T-cell (primary cell): Measurements from ENCODE around the gene LMO7. TPM values are rescaled to one million over a fixed set of nuclear protein-coding genes. Genes with fewer than 3 reads are reported as not detected.
"Not testable (repeated sequence)": the region's sequence is repeated elsewhere in the genome, so short reads cannot be mapped to it uniquely, and the experiment has no call there.

Experiments used
- ATAC-seq, 4 experiments: fragments of 200-7000 bp in 3 of 4; fragments of 150-1000 bp in 1 of 4; cut with Tn5 transposase; replicated peaks in 1 of 4; 1 replicate in 3 of 4; 2 replicates in 1 of 4; pipeline ENCODE4 v1.10.0; 2021; ENCODE audit warnings: moderate library complexity in 3 of 4, mild to moderate bottlenecking in 2 of 4, moderate number of reproducible peaks in 1 of 4
- CTCF ChIA-PET, 2 donors: fragments of 300-600 bp; sonication (Branson Sonifier 250); formaldehyde crosslinking; loops; one replicate each; lab custom pipeline; 2022; ENCODE audit warnings: antibody characterized with exemption in 2 of 2; lab: Charles Lee
- POLR2A ChIA-PET, 2 donors: fragments of 300-600 bp; sonication (Branson Sonifier 250); formaldehyde crosslinking; loops; one replicate each; lab custom pipeline; 2022; ENCODE audit warnings: antibody characterized with exemption in 2 of 2; lab: Charles Lee
- DNase-seq, 35 experiments: peaks; one replicate each; pipeline versions ENCODE4 v3.0.0 to v3.0.0-alpha.2; 2013 to 2023
- H3K27ac ChIP-seq: one replicate; pipeline ENCODE4 v1.5.1; 2013; ENCODE audit warnings: low read length
- H3K27me3 ChIP-seq, 2 experiments: replicated peaks in 1 of 2; 1 replicate in 1 of 2; 2 replicates in 1 of 2; pipeline versions ENCODE4 v1.6.1 to v1.7.0; 2013; ENCODE audit warnings: low read length in 1 of 2, mixed read lengths in 1 of 2; ENCODE audit not compliant: control insufficient read depth in 2 of 2, insufficient read depth in 2 of 2; ENCODE audit errors: extremely low read depth in 1 of 2
- H3K36me3 ChIP-seq, 2 donors: 1 replicate in 1 of 2; 2 replicates in 1 of 2; pipeline versions ENCODE4 v1.6.1 to v1.7.0; 2013; ENCODE audit warnings: low read length in 1 of 2; ENCODE audit not compliant: control insufficient read depth in 2 of 2, insufficient read depth in 1 of 2; ENCODE audit errors: extremely low read depth in 1 of 2
- H3K4me1 ChIP-seq, 2 experiments: 1 replicate in 1 of 2; 2 replicates in 1 of 2; pipeline versions ENCODE4 v1.6.1 to v1.7.0; 2013; ENCODE audit warnings: low read length in 2 of 2, mixed read lengths in 1 of 2; ENCODE audit not compliant: insufficient read depth in 2 of 2, control insufficient read depth in 1 of 2; ENCODE audit errors: extremely low read depth in 1 of 2
- H3K4me3 ChIP-seq, 2 donors: 1 replicate in 1 of 2; 2 replicates in 1 of 2; pipeline versions ENCODE4 v1.5.1 to v1.7.0; 2013; ENCODE audit warnings: mild to moderate bottlenecking in 2 of 2, low read length in 1 of 2, moderate library complexity in 1 of 2; ENCODE audit not compliant: control insufficient read depth in 1 of 2; ENCODE audit errors: extremely low read depth in 1 of 2
- H3K9me3 ChIP-seq: 2 replicates; pipeline ENCODE4 v1.7.0; 2013
- H3K27ac Mint-ChIP-seq, 2 donors: one replicate each; pipeline ENCODE4 v1.8.0; 2020 to 2021; ENCODE audit warnings: mild to moderate bottlenecking in 2 of 2, mixed read lengths in 2 of 2
- H3K27me3 Mint-ChIP-seq, 2 donors: one replicate each; pipeline ENCODE4 v1.8.0; 2021 to 2022; ENCODE audit warnings: mixed read lengths in 2 of 2
- H3K36me3 Mint-ChIP-seq: one replicate; pipeline ENCODE4 v1.8.0; 2021; ENCODE audit warnings: mixed read lengths
- H3K4me1 Mint-ChIP-seq, 3 donors: one replicate each; pipeline ENCODE4 v1.8.0; 2020 to 2022; ENCODE audit warnings: mixed read lengths in 3 of 3, mild to moderate bottlenecking in 1 of 3
- H3K4me3 Mint-ChIP-seq, 3 donors: one replicate each; pipeline ENCODE4 v1.8.0; 2020 to 2022; ENCODE audit warnings: mild to moderate bottlenecking in 3 of 3, mixed read lengths in 3 of 3, moderate library complexity in 3 of 3
- H3K9me3 Mint-ChIP-seq, 3 donors: one replicate each; pipeline ENCODE4 v1.8.0; 2020 to 2022; ENCODE audit warnings: mixed read lengths in 3 of 3
- WGBS: methylation state at CpG from one replicate; pipeline ENCODE4 v1.1.5; 2013; ENCODE audit warnings: missing lambda C conversion rate; ENCODE audit not compliant: insufficient coverage; 5-methylcytosine and 5-hydroxymethylcytosine counted together
- total RNA-seq, 35 experiments: library from RNA in 6 of 35; stranded (reverse) in 6 of 35; fragments of 120-200 nt in 1 of 35; gene quantifications; one replicate each; pipeline versions ENCODE4 v1.2.1 to v1.2.4 and lab custom pipeline; 2013 to 2026

LMO7 gene
- total RNA-seq, 5 donors from 2014 or later (not counting 1 experiment from before 2014, with no cell fraction given) = 22.6 to 46.8 (median 34.0) TPM

- ChIA-PET POLR2A (no interaction called here), CTCF (interaction anchor here (0.8 to 1.1 kb wide), 2 partner anchors 29 to 94 kb away, joined by 3 read pairs; no protein-coding TSS in a partner anchor)
- no peak overlapping the region for H3K4me3 Mint-ChIP-seq
- H3K4me1 Mint-ChIP-seq = peaks cover 0 to 13% (median 13%) of the 10 kb centered on the region in 3 donors
- H3K27ac Mint-ChIP-seq = no peak overlapping the region
- no CpG with 5 or more reads among the region's 4 CpGs for WGBS
- H3K4me3 ChIP-seq = no peak overlapping the region
- no peaks in the 10 kb centered on the region for H3K9me3 ChIP-seq
- H3K27ac ChIP-seq = no peak overlapping the region
- H3K36me3 ChIP-seq = no peaks in the 10 kb centered on the region
- H3K9me3 Mint-ChIP-seq = peaks cover 0 to 5% (median 0%) of the 10 kb centered on the region in 3 donors
- H3K27me3 ChIP-seq = no peaks in the 10 kb centered on the region
- no peaks in the 10 kb centered on the region for H3K4me1 ChIP-seq
- DNase-seq (no peak), ATAC-seq (no peak)
- peaks cover 8% of the 10 kb centered on the region for H3K36me3 Mint-ChIP-seq
- no peaks in the 10 kb centered on the region for H3K27me3 Mint-ChIP-seq
Measured at GRCh38 chr13:75790198-75790970, 154.3 kb downstream of the LMO7 start.

GRCh38 chr13:75792526-75793187, 156.5 kb downstream of the LMO7 start:
- ATAC-seq (no peak), DNase-seq (no peak)
- H3K4me3 Mint-ChIP-seq = no peak overlapping the region
- Histone ChIP-seq H3K9me3 (no peaks in the 10 kb centered on the region), H3K36me3 (peaks cover 1 to 8% of the 10 kb centered on the region in 2 donors), H3K27ac (no peak overlapping the region), H3K27me3 (no peaks in the 10 kb centered on the region), H3K4me1 (no peaks in the 10 kb centered on the region), H3K4me3 (no peak overlapping the region)
- ChIA-PET CTCF (no interaction called here), POLR2A (no interaction called here)
- no peaks in the 10 kb centered on the region for H3K27me3 Mint-ChIP-seq
- H3K9me3 Mint-ChIP-seq = peaks cover 0 to 5% (median 0%) of the 10 kb centered on the region in 3 donors
- no peak overlapping the region for H3K27ac Mint-ChIP-seq
- peaks cover 24% of the 10 kb centered on the region for H3K36me3 Mint-ChIP-seq
- peaks cover 0 to 13% (median 13%) of the 10 kb centered on the region in 3 donors for H3K4me1 Mint-ChIP-seq
- WGBS = 100% methylated on average over 1 of the region's 3 CpGs

GRCh38 chr13:75793188-75793567, 157.0 kb downstream of the LMO7 start:
- ATAC-seq, H3K27ac Mint-ChIP-seq, H3K9me3 Mint-ChIP-seq, H3K4me3 Mint-ChIP-seq, DNase-seq, H3K27me3 ChIP-seq, H3K27me3 Mint-ChIP-seq, H3K4me1 ChIP-seq, H3K27ac ChIP-seq, H3K9me3 ChIP-seq, H3K4me3 ChIP-seq, CTCF ChIA-PET, POLR2A ChIA-PET: not testable (repeated sequence)
- H3K36me3 Mint-ChIP-seq = peaks cover 26% of the 10 kb centered on the region
- peaks cover 3 to 13% (median 13%) of the 10 kb centered on the region in 3 donors for H3K4me1 Mint-ChIP-seq
- H3K36me3 ChIP-seq = peaks cover 5 to 10% of the 10 kb centered on the region in 2 donors
- WGBS = 98% methylated on average over 8 of the region's 9 CpGs

- CTCF ChIA-PET = no interaction called here
Measured at GRCh38 chr13:75794663-75795062, 158.5 kb downstream of the LMO7 start.

GRCh38 chr13:75795274-75795673, 159.1 kb downstream of the LMO7 start:
- Mint-ChIP-seq H3K9me3 (peaks cover 0 to 5% (median 0%) of the 10 kb centered on the region in 3 donors), H3K36me3 (peaks cover 35% of the 10 kb centered on the region), H3K27ac (peak overlapping the region in 1 of 2 donors; percentile 8), H3K4me3 (no peak overlapping the region), H3K27me3 (no peaks in the 10 kb centered on the region), H3K4me1 (peaks cover 13 to 21% (median 14%) of the 10 kb centered on the region in 3 donors)
- WGBS = 86% methylated on average over 1 of the region's 2 CpGs
- ATAC-seq (no peak), DNase-seq (no peak)
- Histone ChIP-seq H3K27me3 (no peaks in the 10 kb centered on the region), H3K9me3 (no peaks in the 10 kb centered on the region), H3K36me3 (peaks cover 5 to 10% of the 10 kb centered on the region in 2 donors), H3K4me3 (no peak overlapping the region), H3K27ac (no peak overlapping the region), H3K4me1 (no peaks in the 10 kb centered on the region)
- POLR2A ChIA-PET = interaction anchor here in 1 of 2 donors (0.5 kb wide), 1 partner anchor 34 kb away, joined by 5 read pairs; no protein-coding TSS in a partner anchor
- CTCF ChIA-PET = interaction anchor here in 1 of 2 donors (0.6 kb wide), 1 partner anchor 7 kb away, joined by 3 read pairs; no protein-coding TSS in a partner anchor

More at GRCh38 chr13:75794663-75795062, 158.5 kb downstream of the LMO7 start:
- DNase-seq (no peak), ATAC-seq (no peak)
- no peak overlapping the region for H3K27ac ChIP-seq
- no peaks in the 10 kb centered on the region for H3K4me1 ChIP-seq
- H3K27me3 Mint-ChIP-seq = no peaks in the 10 kb centered on the region
- no peaks in the 10 kb centered on the region for H3K9me3 ChIP-seq
- H3K36me3 Mint-ChIP-seq = peaks cover 35% of the 10 kb centered on the region
- POLR2A ChIA-PET = interaction anchor here in 1 of 2 donors (0.5 kb wide), 1 partner anchor 33 kb away, joined by 5 read pairs; no protein-coding TSS in a partner anchor
- H3K4me1 Mint-ChIP-seq = peaks cover 13 to 21% (median 14%) of the 10 kb centered on the region in 3 donors
- peaks cover 0 to 5% (median 0%) of the 10 kb centered on the region in 3 donors for H3K9me3 Mint-ChIP-seq
- H3K27me3 ChIP-seq = no peaks in the 10 kb centered on the region
- no peak overlapping the region for H3K4me3 Mint-ChIP-seq
- WGBS = no CpG with 5 or more reads among the region's 1 CpG
- peaks cover 5 to 10% of the 10 kb centered on the region in 2 donors for H3K36me3 ChIP-seq
- H3K4me3 ChIP-seq = no peak overlapping the region
- H3K27ac Mint-ChIP-seq = no peak overlapping the region

- ChIA-PET CTCF (no interaction called here), POLR2A (no interaction called here)
- H3K4me1 Mint-ChIP-seq = peaks cover 23 to 28% (median 26%) of the 10 kb centered on the region in 3 donors
- H3K27me3 ChIP-seq = no peaks in the 10 kb centered on the region
- no peaks in the 10 kb centered on the region for H3K4me1 ChIP-seq
- no peak overlapping the region for H3K27ac Mint-ChIP-seq
- WGBS = no CpG with 5 or more reads among the region's 5 CpGs
- H3K27ac ChIP-seq = no peak overlapping the region
- no peaks in the 10 kb centered on the region for H3K27me3 Mint-ChIP-seq
- H3K4me3 ChIP-seq = no peak overlapping the region
- H3K36me3 ChIP-seq = peaks cover 5 to 10% of the 10 kb centered on the region in 2 donors
- peaks cover 0 to 5% (median 0%) of the 10 kb centered on the region in 3 donors for H3K9me3 Mint-ChIP-seq
- peaks cover 36% of the 10 kb centered on the region for H3K36me3 Mint-ChIP-seq
- no peak for ATAC-seq
- no peaks in the 10 kb centered on the region for H3K9me3 ChIP-seq
- no peak for DNase-seq
- H3K4me3 Mint-ChIP-seq = no peak overlapping the region
Measured at GRCh38 chr13:75796825-75797224, 160.7 kb downstream of the LMO7 start.
